C4-2B (cell line): ENCODE measurements around the gene OSBPL3.

Source experiments
- ZFX ChIP-seq: fragments of 450-650 bp; IDR thresholded peaks from 2 replicates; pipeline ENCODE4 v1.6.1; 2017
- TF ChIP-seq, protein P1 (sequence below): fragments of 450-650 bp; conservative IDR thresholded peaks from 2 replicates; pipeline ENCODE4 v1.5.1; 2017; ENCODE audit warnings: mild to moderate bottlenecking

DNA sequence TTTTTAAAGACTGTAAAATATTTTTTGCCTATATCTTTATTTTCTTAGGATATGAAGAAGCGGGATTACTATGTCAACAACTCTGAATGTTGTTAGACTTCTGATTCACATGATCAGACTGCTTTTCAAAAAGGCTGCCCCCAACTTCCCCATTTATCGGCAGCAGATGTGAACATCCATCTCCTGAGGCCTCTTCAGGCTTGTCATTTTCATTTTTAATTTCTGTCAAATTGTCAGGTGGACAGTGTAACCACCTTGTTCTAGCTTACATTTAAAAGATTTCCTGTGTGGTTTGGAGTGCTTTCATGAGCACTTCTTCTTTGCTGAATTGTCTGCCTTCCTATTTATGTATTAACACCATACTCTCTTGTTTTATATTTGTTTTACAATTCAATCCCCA is 143.9 kb downstream of the OSBPL3 start:
- TF ChIP-seq, protein P1, sequence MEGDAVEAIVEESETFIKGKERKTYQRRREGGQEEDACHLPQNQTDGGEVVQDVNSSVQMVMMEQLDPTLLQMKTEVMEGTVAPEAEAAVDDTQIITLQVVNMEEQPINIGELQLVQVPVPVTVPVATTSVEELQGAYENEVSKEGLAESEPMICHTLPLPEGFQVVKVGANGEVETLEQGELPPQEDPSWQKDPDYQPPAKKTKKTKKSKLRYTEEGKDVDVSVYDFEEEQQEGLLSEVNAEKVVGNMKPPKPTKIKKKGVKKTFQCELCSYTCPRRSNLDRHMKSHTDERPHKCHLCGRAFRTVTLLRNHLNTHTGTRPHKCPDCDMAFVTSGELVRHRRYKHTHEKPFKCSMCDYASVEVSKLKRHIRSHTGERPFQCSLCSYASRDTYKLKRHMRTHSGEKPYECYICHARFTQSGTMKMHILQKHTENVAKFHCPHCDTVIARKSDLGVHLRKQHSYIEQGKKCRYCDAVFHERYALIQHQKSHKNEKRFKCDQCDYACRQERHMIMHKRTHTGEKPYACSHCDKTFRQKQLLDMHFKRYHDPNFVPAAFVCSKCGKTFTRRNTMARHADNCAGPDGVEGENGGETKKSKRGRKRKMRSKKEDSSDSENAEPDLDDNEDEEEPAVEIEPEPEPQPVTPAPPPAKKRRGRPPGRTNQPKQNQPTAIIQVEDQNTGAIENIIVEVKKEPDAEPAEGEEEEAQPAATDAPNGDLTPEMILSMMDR = no peak
- TF ChIP-seq ZFX = no peak
